ENCODE data around the gene TMEM41B. TPM values are rescaled to one million over a fixed set of nuclear protein-coding genes. Genes with fewer than 3 reads are reported as not detected.
"Not testable (repeated sequence)": the region's sequence is repeated elsewhere in the genome, so short reads cannot be mapped to it uniquely, and the experiment has no call there.

The TMEM41B gene
- total RNA-seq, 3 donors from 2014 or later, result 17.6 to 21.6 (median 18.0) TPM

GRCh38 chr11:9274499-9275258 is 39.7 kb downstream of the TMEM41B start:
- ATAC-seq (no peak), DNase-seq (no peak)
- no peak overlapping the region for H3K4me3 Mint-ChIP-seq
- peaks cover 4% of the 10 kb centered on the region for H3K4me1 Mint-ChIP-seq (ENCODE audit: low read depth)
- no peaks in the 10 kb centered on the region for H3K36me3 Mint-ChIP-seq (ENCODE audit: insufficient read depth)
- no peaks in the 10 kb centered on the region for H3K27me3 Mint-ChIP-seq (ENCODE audit: low read depth)
- H3K9me3 Mint-ChIP-seq, result no peaks in the 10 kb centered on the region

- peaks cover 4% of the 10 kb centered on the region for H3K4me1 Mint-ChIP-seq (ENCODE audit: low read depth)
- no peaks in the 10 kb centered on the region for H3K36me3 Mint-ChIP-seq (ENCODE audit: insufficient read depth)
- no peaks in the 10 kb centered on the region for H3K9me3 Mint-ChIP-seq
- ATAC-seq (peak; percentile 57 to 67), DNase-seq (no peak)
- H3K4me3 Mint-ChIP-seq, result no peak overlapping the region
- no peaks in the 10 kb centered on the region for H3K27me3 Mint-ChIP-seq (ENCODE audit: low read depth)
Observed at GRCh38 chr11:9273376-9274336, 40.7 kb downstream of the TMEM41B start.

GRCh38 chr11:9269492-9270013 is 44.8 kb downstream of the TMEM41B start:
- Mint-ChIP-seq H3K27me3 (ENCODE audit: low read depth) (no peaks in the 10 kb centered on the region), H3K9me3 (no peaks in the 10 kb centered on the region), H3K36me3 (ENCODE audit: insufficient read depth) (no peaks in the 10 kb centered on the region), H3K4me1 (ENCODE audit: low read depth) (peaks cover 7% of the 10 kb centered on the region), H3K4me3 (no peak overlapping the region)
- DNase-seq (no peak), ATAC-seq (no peak)

GRCh38 chr11:9267680-9268079 is 46.7 kb downstream of the TMEM41B start:
- H3K4me3 Mint-ChIP-seq, result no peak overlapping the region
- ATAC-seq, result no peak
- no peak for DNase-seq
- H3K9me3 Mint-ChIP-seq, result no peaks in the 10 kb centered on the region
- H3K4me1 Mint-ChIP-seq (ENCODE audit: low read depth), result peaks cover 15% of the 10 kb centered on the region
- no peaks in the 10 kb centered on the region for H3K27me3 Mint-ChIP-seq (ENCODE audit: low read depth)
- no peaks in the 10 kb centered on the region for H3K36me3 Mint-ChIP-seq (ENCODE audit: insufficient read depth)

- H3K27me3 Mint-ChIP-seq (ENCODE audit: low read depth), result no peaks in the 10 kb centered on the region
- H3K4me1 Mint-ChIP-seq (ENCODE audit: low read depth), result peaks cover 22% of the 10 kb centered on the region
- DNase-seq, result no peak
- no peaks in the 10 kb centered on the region for H3K36me3 Mint-ChIP-seq (ENCODE audit: insufficient read depth)
- ATAC-seq, result no peak
- no peaks in the 10 kb centered on the region for H3K9me3 Mint-ChIP-seq
- H3K4me3 Mint-ChIP-seq, result no peak overlapping the region
Observed at GRCh38 chr11:9266926-9267325, 47.5 kb downstream of the TMEM41B start.

- Mint-ChIP-seq H3K9me3 (no peaks in the 10 kb centered on the region), H3K36me3 (ENCODE audit: insufficient read depth) (no peaks in the 10 kb centered on the region), H3K4me3 (peak overlapping the region; percentile 77), H3K27me3 (ENCODE audit: low read depth) (no peaks in the 10 kb centered on the region), H3K4me1 (ENCODE audit: low read depth) (peaks cover 29% of the 10 kb centered on the region)
- DNase-seq, result no peak
- ATAC-seq, result no peak
Observed at GRCh38 chr11:9266132-9266736, 48.2 kb downstream of the TMEM41B start.

- H3K9me3 Mint-ChIP-seq, result no peaks in the 10 kb centered on the region
- peak; percentile 38 to 44 for ATAC-seq
- no peaks in the 10 kb centered on the region for H3K27me3 Mint-ChIP-seq (ENCODE audit: low read depth)
- H3K36me3 Mint-ChIP-seq (ENCODE audit: insufficient read depth), result no peaks in the 10 kb centered on the region
- peaks cover 37% of the 10 kb centered on the region for H3K4me1 Mint-ChIP-seq (ENCODE audit: low read depth)
- DNase-seq, result peak; percentile 39
- peak within 1 kb of the TSS; percentile 95 for H3K4me3 Mint-ChIP-seq
Observed at GRCh38 chr11:9265211-9266131, 48.9 kb downstream of the TMEM41B start, which contains the start of gene DENND5A. DENND5A (minus strand) TSS chr11:9265350; CDS start chr11:9265069, 281 bp downstream.

GRCh38 chr11:9264316-9265210 is 49.8 kb downstream of the TMEM41B start:
- H3K36me3 Mint-ChIP-seq (ENCODE audit: insufficient read depth), result no peaks in the 10 kb centered on the region
- peak overlapping the region; percentile 95 for H3K4me3 Mint-ChIP-seq
- no peak for DNase-seq
- H3K4me1 Mint-ChIP-seq (ENCODE audit: low read depth), result peaks cover 42% of the 10 kb centered on the region
- H3K27me3 Mint-ChIP-seq (ENCODE audit: low read depth), result no peaks in the 10 kb centered on the region
- H3K9me3 Mint-ChIP-seq, result no peaks in the 10 kb centered on the region
- ATAC-seq, result peak; percentile 56 to 59

- no peaks in the 10 kb centered on the region for H3K36me3 Mint-ChIP-seq (ENCODE audit: insufficient read depth)
- H3K4me3 Mint-ChIP-seq, result peak overlapping the region; percentile 95
- peak; percentile 40 for DNase-seq
- H3K4me1 Mint-ChIP-seq (ENCODE audit: low read depth), result peaks cover 42% of the 10 kb centered on the region
- no peaks in the 10 kb centered on the region for H3K9me3 Mint-ChIP-seq
- ATAC-seq, result peak; percentile 82 to 86
- H3K27me3 Mint-ChIP-seq (ENCODE audit: low read depth), result no peaks in the 10 kb centered on the region
Observed at GRCh38 chr11:9263840-9264315, 50.5 kb downstream of the TMEM41B start.

GRCh38 chr11:9260838-9261146 is 53.6 kb downstream of the TMEM41B start:
- not testable (repeated sequence) for ATAC-seq; DNase-seq; H3K9me3 Mint-ChIP-seq; H3K36me3 Mint-ChIP-seq (ENCODE audit: insufficient read depth); H3K27me3 Mint-ChIP-seq (ENCODE audit: low read depth)
- Mint-ChIP-seq H3K4me3 (peak overlapping the region; percentile 63), H3K4me1 (ENCODE audit: low read depth) (peaks cover 45% of the 10 kb centered on the region)

- ATAC-seq, result no peak
- peak overlapping the region; percentile 11 for H3K4me3 Mint-ChIP-seq
- DNase-seq, result no peak
- H3K4me1 Mint-ChIP-seq (ENCODE audit: low read depth), result peaks cover 45% of the 10 kb centered on the region
- H3K36me3 Mint-ChIP-seq (ENCODE audit: insufficient read depth), result peaks cover 8% of the 10 kb centered on the region
- H3K27me3 Mint-ChIP-seq (ENCODE audit: low read depth), result no peaks in the 10 kb centered on the region
- H3K9me3 Mint-ChIP-seq, result no peaks in the 10 kb centered on the region
Observed at GRCh38 chr11:9259981-9260837, 54.2 kb downstream of the TMEM41B start.

GRCh38 chr11:9258279-9258678 is 56.1 kb downstream of the TMEM41B start:
- H3K9me3 Mint-ChIP-seq; DNase-seq; H3K27me3 Mint-ChIP-seq (ENCODE audit: low read depth); H3K4me3 Mint-ChIP-seq; ATAC-seq: not testable (repeated sequence)
- peaks cover 39% of the 10 kb centered on the region for H3K4me1 Mint-ChIP-seq (ENCODE audit: low read depth)
- peaks cover 10% of the 10 kb centered on the region for H3K36me3 Mint-ChIP-seq (ENCODE audit: insufficient read depth)

Data from activated T-cell treated with anti-CD3 and anti-CD28 coated beads, Interleukin-2, amount 50 U/mL, for 4 hours (primary cell).